ENCODE results near the gene SLC51B.
"Not testable (repeated sequence)": the region's sequence is repeated elsewhere in the genome, so short reads cannot be mapped to it uniquely, and the experiment has no call there.

GRCh38 chr15:65044218-65044617, 969 bp upstream of the SLC51B start:
- TF ChIP-seq CTCF (IDR thresholded peaks at IDR 0.05; ENCODE audit: low read depth, low read length, poor library complexity, severe bottlenecking); EZH2phosphoT487 (IDR thresholded peaks at IDR 0.05; ENCODE audit: borderline replicate concordance, low read length): not testable (repeated sequence)
